ENCODE measurements around the gene GRM5. TPM values are rescaled to one million over a fixed set of nuclear protein-coding genes. Genes with fewer than 3 reads are reported as not detected.
"Not testable (repeated sequence)": the region's sequence is repeated elsewhere in the genome, so short reads cannot be mapped to it uniquely, and the experiment has no call there.

Gene GRM5
- total RNA-seq, 2 donors from 2014 or later = 0.33 TPM; not detected in 1

DNA sequence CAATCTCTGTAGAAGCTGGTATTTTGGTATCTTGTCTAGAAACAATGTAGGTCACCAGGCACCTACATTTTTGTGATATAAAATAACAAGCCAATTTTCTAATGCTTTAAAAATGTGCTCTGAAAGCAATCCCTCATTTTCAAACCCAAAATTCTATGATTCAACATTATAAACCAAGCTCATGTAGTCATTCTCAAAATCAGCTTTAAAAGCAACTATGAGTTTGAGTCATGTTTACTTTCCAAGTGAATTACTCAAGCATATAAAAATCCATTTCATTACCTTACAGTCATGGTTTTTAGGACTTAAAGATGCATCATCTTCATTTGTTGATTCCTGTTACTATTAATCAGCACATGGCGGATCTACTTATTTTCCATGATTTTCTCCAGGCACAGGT lies 216.4 kb downstream of the GRM5 start:
- no peaks in the 10 kb centered on the region for H3K9me3 ChIP-seq
- DNase-seq = no peak
- no peaks in the 10 kb centered on the region for H3K36me3 ChIP-seq (replicated peaks in 1 of 2; ENCODE audit: insufficient read depth in 1 of 2, low read depth in 2 of 2)
- ATAC-seq = no peak
- H3K4me3 ChIP-seq = no peak overlapping the region
- no peaks in the 10 kb centered on the region for H3K27me3 ChIP-seq
- H3K27ac ChIP-seq = no peak overlapping the region
- TF ChIP-seq POLR2A (IDR thresholded peaks at IDR 0.05) (no peak), CTCF (IDR thresholded peaks at IDR 0.05) (no peak)
- 71 to 100% methylated on average over 1 of the region's 1 CpG for WGBS, 2 donors
- intact Hi-C loops (cut with DNase I) = no loop called here
- no peaks in the 10 kb centered on the region for H3K4me1 ChIP-seq

DNA sequence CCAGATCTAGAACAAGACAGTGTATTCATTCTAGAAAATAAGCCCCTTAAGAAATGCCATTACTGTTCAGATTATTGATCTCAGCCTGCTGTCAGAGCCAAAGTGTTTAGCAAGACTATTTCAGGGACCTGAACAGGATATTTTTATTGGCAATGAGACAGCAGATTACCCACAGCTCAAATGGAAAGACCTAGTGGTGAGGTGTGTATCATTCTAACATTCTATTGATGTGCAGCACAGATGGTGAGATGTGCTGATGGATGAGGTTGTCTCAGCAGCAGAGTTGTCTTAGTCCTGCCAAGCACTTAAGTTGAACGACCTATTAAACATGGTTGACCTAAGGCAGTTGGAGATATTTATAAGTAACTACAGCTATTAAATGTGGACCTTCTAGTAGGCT lies 219.5 kb downstream of the GRM5 start:
- WGBS, 2 donors = 33 to 38% methylated on average over 1 of the region's 1 CpG
- not testable (repeated sequence) for DNase-seq; H3K36me3 ChIP-seq (replicated peaks in 1 of 2; ENCODE audit: insufficient read depth in 1 of 2, low read depth in 2 of 2)

DNA sequence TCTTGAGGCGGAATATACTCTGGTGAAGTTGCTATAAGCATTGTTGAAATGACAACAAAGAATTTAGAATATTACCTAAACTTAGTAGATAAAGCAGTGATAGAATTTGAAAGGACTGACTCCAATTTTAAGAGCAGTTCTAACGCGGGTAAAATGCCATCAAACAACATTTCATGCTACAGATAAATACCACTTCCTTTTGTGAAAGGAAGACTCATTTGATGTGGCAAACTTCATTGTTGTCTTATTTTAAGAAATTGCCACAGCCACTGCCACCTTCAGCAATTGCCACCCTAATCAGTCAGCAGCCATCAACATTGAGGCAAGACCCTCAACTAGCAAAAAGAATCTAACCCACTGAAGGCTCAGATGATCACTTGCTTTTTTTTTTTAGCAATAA lies 220.8 kb downstream of the GRM5 start:
- H3K4me3 ChIP-seq; ATAC-seq; H3K36me3 ChIP-seq (replicated peaks in 1 of 2; ENCODE audit: insufficient read depth in 1 of 2, low read depth in 2 of 2); H3K4me1 ChIP-seq; DNase-seq; H3K27ac ChIP-seq; intact Hi-C loops (cut with DNase I); H3K9me3 ChIP-seq; H3K27me3 ChIP-seq: not testable (repeated sequence)
- 69 to 84% methylated on average over 3 of the region's 3 CpGs for WGBS, 2 donors

More for the DNA sequence above, 219.5 kb downstream of the GRM5 start:
- H3K9me3 ChIP-seq; H3K27ac ChIP-seq; intact Hi-C loops (cut with DNase I); H3K4me3 ChIP-seq; H3K27me3 ChIP-seq; ATAC-seq; H3K4me1 ChIP-seq: not testable (repeated sequence)

- DNase-seq; intact Hi-C loops (cut with DNase I); H3K4me1 ChIP-seq; H3K27me3 ChIP-seq; ATAC-seq; H3K36me3 ChIP-seq (replicated peaks in 1 of 2; ENCODE audit: insufficient read depth in 1 of 2, low read depth in 2 of 2); H3K27ac ChIP-seq; H3K9me3 ChIP-seq; H3K4me3 ChIP-seq: not testable (repeated sequence)
- 17 to 27% methylated on average over 1 of the region's 1 CpG for WGBS, 2 donors
Measured at GRCh38 chr11:88843766-88844426, 221.9 kb downstream of the GRM5 start.

GRCh38 chr11:88838139-88838538 lies 227.6 kb downstream of the GRM5 start:
- H3K27ac ChIP-seq; H3K27me3 ChIP-seq; H3K4me1 ChIP-seq; H3K9me3 ChIP-seq; ATAC-seq; intact Hi-C loops (cut with DNase I); DNase-seq; H3K4me3 ChIP-seq; H3K36me3 ChIP-seq (replicated peaks in 1 of 2; ENCODE audit: insufficient read depth in 1 of 2, low read depth in 2 of 2): not testable (repeated sequence)
- WGBS, 2 donors = 50 to 56% methylated on average over 1 of the region's 1 CpG

- H3K9me3 ChIP-seq; H3K36me3 ChIP-seq (replicated peaks in 1 of 2; ENCODE audit: insufficient read depth in 1 of 2, low read depth in 2 of 2); H3K4me3 ChIP-seq; intact Hi-C loops (cut with DNase I); H3K4me1 ChIP-seq; H3K27me3 ChIP-seq; ATAC-seq; H3K27ac ChIP-seq; DNase-seq: not testable (repeated sequence)
- WGBS, 2 donors = 53 to 56% methylated on average over 2 of the region's 2 CpGs
Measured at GRCh38 chr11:88835709-88836108, 230.1 kb downstream of the GRM5 start.

DNA sequence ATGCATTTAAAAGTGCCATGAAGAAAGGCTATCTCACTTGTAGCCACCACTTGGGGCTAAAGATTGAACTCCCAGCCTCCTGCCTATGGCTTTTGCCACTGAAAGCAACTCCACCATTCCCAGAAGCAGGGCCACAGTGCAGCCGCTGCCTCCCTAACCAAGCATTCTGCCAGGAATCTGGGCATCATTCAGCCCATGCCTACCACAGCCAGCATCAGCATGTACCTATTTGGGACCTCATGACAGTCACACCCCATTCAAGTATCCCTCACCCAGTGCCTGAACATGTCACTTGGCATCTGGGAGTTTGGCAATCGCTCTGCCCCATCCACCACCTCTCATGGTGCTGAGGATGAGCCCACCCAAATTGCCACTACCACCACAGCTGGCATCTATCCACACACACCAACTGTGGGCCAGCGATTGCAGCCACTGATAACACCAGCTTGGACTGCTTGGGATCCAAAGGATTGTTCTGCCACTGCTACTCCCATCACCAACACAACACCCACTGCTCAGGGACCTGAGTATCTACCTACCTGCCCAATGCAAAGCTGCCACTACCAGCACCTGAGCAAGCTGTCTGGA lies 234.4 kb downstream of the GRM5 start:
- Histone ChIP-seq H3K27ac (no peak overlapping the region), H3K36me3 (replicated peaks in 1 of 2; ENCODE audit: insufficient read depth in 1 of 2, low read depth in 2 of 2) (no peaks in the 10 kb centered on the region), H3K27me3 (no peaks in the 10 kb centered on the region), H3K9me3 (no peaks in the 10 kb centered on the region), H3K4me3 (no peak overlapping the region), H3K4me1 (no peaks in the 10 kb centered on the region)
- intact Hi-C loops (cut with DNase I) = no loop called here
- DNase-seq (no peak), ATAC-seq (no peak)
- TF ChIP-seq CTCF (IDR thresholded peaks at IDR 0.05) = no peak
- TF ChIP-seq POLR2A (IDR thresholded peaks at IDR 0.05) = no peak
- WGBS, 2 donors = 68 to 77% methylated on average over 3 of the region's 3 CpGs
